MCF 10A (cell line): ENCODE measurements around the gene NANP. TPM values are rescaled to one million over a fixed set of nuclear protein-coding genes. Genes with fewer than 3 reads are reported as not detected.

Experiments
- BruUV-seq: library from RNA; stranded (reverse); fragments of 400-500 nt; replicated peaks from 2 replicates; lab custom pipeline; 2021; lab: Mats Ljungman, UMichigan
- CTCF ChIA-PET: fragments of 300-600 bp; sonication (Branson Sonifier 250); formaldehyde crosslinking; extraction: SDS; loops from one replicate; lab custom pipeline; 2021; ENCODE audit warnings: antibody characterized with exemption, inconsistent platforms; lab: Yijun Ruan, JAX
- POLR2A ChIA-PET: fragments of 300-600, 350-650 bp; sonication (Branson Sonifier 250); formaldehyde crosslinking; extraction: SDS; loops from one replicate; lab custom pipeline; 2020; ENCODE audit warnings: antibody characterized with exemption, inconsistent platforms; lab: Yijun Ruan, JAX
- DNase-seq: peaks from one replicate; pipeline ENCODE4 v3.0.0-alpha.2; 2018; ENCODE audit not compliant: unreplicated experiment
- H3K27ac Mint-ChIP-seq: one replicate; pipeline ENCODE4 v1.8.0; 2022; ENCODE audit warnings: mild to moderate bottlenecking, low read depth, mixed read lengths; ENCODE audit not compliant: unreplicated experiment
- H3K27me3 Mint-ChIP-seq: one replicate; pipeline ENCODE4 v1.8.0; 2022; ENCODE audit warnings: mixed read lengths; ENCODE audit not compliant: insufficient read depth, unreplicated experiment
- H3K36me3 Mint-ChIP-seq: one replicate; pipeline ENCODE4 v1.8.0; 2022; ENCODE audit warnings: mild to moderate bottlenecking, moderate library complexity, mixed read lengths; ENCODE audit not compliant: insufficient read depth, unreplicated experiment
- H3K4me1 Mint-ChIP-seq: one replicate; pipeline ENCODE4 v1.8.0; 2022; ENCODE audit warnings: mixed read lengths; ENCODE audit not compliant: insufficient read depth, unreplicated experiment
- H3K4me3 Mint-ChIP-seq: one replicate; pipeline ENCODE4 v1.8.0; 2022; ENCODE audit warnings: mild to moderate bottlenecking, moderate library complexity, mixed read lengths; ENCODE audit not compliant: unreplicated experiment
- H3K9me3 Mint-ChIP-seq: one replicate; pipeline ENCODE4 v1.8.0; 2022; ENCODE audit warnings: mixed read lengths; ENCODE audit not compliant: unreplicated experiment
- CTCF ChIP-seq: fragments of 200-600 bp; IDR thresholded peaks from one replicate; pipeline ENCODE4 v1.8.0; 2022; ENCODE audit warnings: antibody characterized with exemption, mild to moderate bottlenecking; ENCODE audit not compliant: unreplicated experiment
- intact Hi-C: fragments of 100-400 bp; cut with micrococcal nuclease; formaldehyde crosslinking; loops from 2 replicates; pipeline ENCODE4 v1.14.1; 2022
- total RNA-seq: library from RNA; stranded (reverse); gene quantifications from 2 replicates; pipeline ENCODE4 v1.2.3, GENCODE V29; 2022

NANP gene
- total RNA-seq, 1 experiment from 2014 or later, result 5.7 TPM

GRCh38 chr20:25629816-25630499, 6.1 kb upstream of the NANP start:
- ChIA-PET POLR2A (no interaction called here), CTCF (interaction anchor here (0.6 to 0.7 kb wide), 2 partner anchors 192 to 665 kb away, joined by 3 read pairs; no protein-coding TSS in a partner anchor)
- no TSS peak for BruUV-seq
- Mint-ChIP-seq H3K4me1 (peaks cover 16% of the 10 kb centered on the region), H3K27me3 (no peaks in the 10 kb centered on the region), H3K4me3 (no peak overlapping the region), H3K27ac (no peak overlapping the region), H3K9me3 (no peaks in the 10 kb centered on the region), H3K36me3 (peaks cover 16% of the 10 kb centered on the region)
- intact Hi-C loops, result no loop called here
- DNase-seq, result no peak
- TF ChIP-seq CTCF, result no peak

- Mint-ChIP-seq H3K27me3 (no peaks in the 10 kb centered on the region), H3K4me3 (no peak overlapping the region), H3K4me1 (peaks cover 16% of the 10 kb centered on the region), H3K36me3 (peaks cover 13% of the 10 kb centered on the region), H3K9me3 (no peaks in the 10 kb centered on the region), H3K27ac (no peak overlapping the region)
- DNase-seq, result no peak
- ChIA-PET POLR2A (no interaction called here), CTCF (interaction anchor here (0.6 to 0.7 kb wide), 3 partner anchors 31 to 801 kb away, joined by 3 to 4 read pairs (median 3); no protein-coding TSS in a partner anchor)
- BruUV-seq, result no TSS peak
- intact Hi-C loops, result no loop called here
- TF ChIP-seq CTCF, result no peak
These were observed 3.0 kb upstream of the NANP start for GRCh38 chr20:25626779-25627178.

- no peak for DNase-seq
- Mint-ChIP-seq H3K27me3 (no peaks in the 10 kb centered on the region), H3K36me3 (peaks cover 7% of the 10 kb centered on the region), H3K4me3 (peak overlapping the region; percentile 78), H3K9me3 (no peaks in the 10 kb centered on the region), H3K27ac (peak overlapping the region; percentile 73), H3K4me1 (peaks cover 17% of the 10 kb centered on the region)
- CTCF ChIA-PET, result interaction anchor here (1.1 to 1.2 kb wide), 3 partner anchors 45 to 84 kb away, joined by 3 to 6 read pairs (median 3); no protein-coding TSS in a partner anchor
- BruUV-seq, result TSS peak; percentile 46
- TF ChIP-seq CTCF, result no peak
- POLR2A ChIA-PET, result interaction anchor here (0.5 to 1.1 kb wide), 5 partner anchors 9 to 391 kb away, joined by 3 to 6 read pairs (median 3); no protein-coding TSS in a partner anchor
- intact Hi-C loops, result no loop called here
These were observed 706 bp upstream of the NANP start for GRCh38 chr20:25624500-25624939.

GRCh38 chr20:25623225-25623735, 534 bp downstream of the NANP start:
- POLR2A ChIA-PET, result interaction anchor here (0.7 to 2.7 kb wide), 12 partner anchors 9 to 632 kb away, joined by 3 to 14 read pairs (median 4); partner anchors contain the start of gene GINS1
- Mint-ChIP-seq H3K4me1 (peaks cover 20% of the 10 kb centered on the region), H3K27ac (peak overlapping the region; percentile 73), H3K9me3 (no peaks in the 10 kb centered on the region), H3K4me3 (peak overlapping the region; percentile 78), H3K36me3 (peaks cover 7% of the 10 kb centered on the region), H3K27me3 (no peaks in the 10 kb centered on the region)
- DNase-seq, result peak; percentile 32
- TF ChIP-seq CTCF, result no peak
- CTCF ChIA-PET, result interaction anchor here (0.9 to 1.2 kb wide), 4 partner anchors 14 to 197 kb away, joined by 3 to 6 read pairs (median 5); no protein-coding TSS in a partner anchor
- intact Hi-C loops, result loop anchor here (2.0 kb wide), 1 partner anchor 48 kb away; no protein-coding TSS in a partner anchor
- BruUV-seq, result no TSS peak
